ENCODE data around the gene DCUN1D2.

Gene DCUN1D2

GRCh38 chr13:113536461-113537110 lies 46.1 kb upstream of the DCUN1D2 start:
- no peak for DNase-seq (ENCODE audit: extremely low read depth, low read depth)
- no peak for TF ChIP-seq CTCF (IDR thresholded peaks at IDR 0.05; ENCODE audit: low read depth, low read length, missing control alignments)
- no peak overlapping the region for H3K4me3 ChIP-seq (replicated peaks; ENCODE audit: low read depth, low read length)

- TF ChIP-seq CTCF (IDR thresholded peaks at IDR 0.05; ENCODE audit: low read depth, low read length, missing control alignments): no peak
- DNase-seq (ENCODE audit: extremely low read depth, low read depth): no peak
- H3K4me3 ChIP-seq (replicated peaks; ENCODE audit: low read depth, low read length): no peak overlapping the region
These were observed 44.9 kb upstream of the DCUN1D2 start for GRCh38 chr13:113535381-113535781.

- H3K4me3 ChIP-seq (replicated peaks; ENCODE audit: low read depth, low read length): no peak overlapping the region
- no peak for TF ChIP-seq CTCF (IDR thresholded peaks at IDR 0.05; ENCODE audit: low read depth, low read length, missing control alignments)
- DNase-seq (ENCODE audit: extremely low read depth, low read depth): no peak
These were observed 43.8 kb upstream of the DCUN1D2 start for GRCh38 chr13:113534236-113534860.

- no peak overlapping the region for H3K4me3 ChIP-seq (replicated peaks; ENCODE audit: low read depth, low read length)
- no peak for TF ChIP-seq CTCF (IDR thresholded peaks at IDR 0.05; ENCODE audit: low read depth, low read length, missing control alignments)
- no peak for DNase-seq (ENCODE audit: extremely low read depth, low read depth)
These were observed 42.8 kb upstream of the DCUN1D2 start for GRCh38 chr13:113533161-113533840.

GRCh38 chr13:113532156-113532806 lies 41.8 kb upstream of the DCUN1D2 start:
- no peak for DNase-seq (ENCODE audit: extremely low read depth, low read depth)
- H3K4me3 ChIP-seq (replicated peaks; ENCODE audit: low read depth, low read length): no peak overlapping the region
- no peak for TF ChIP-seq CTCF (IDR thresholded peaks at IDR 0.05; ENCODE audit: low read depth, low read length, missing control alignments)

GRCh38 chr13:113531041-113531873 lies 40.7 kb upstream of the DCUN1D2 start:
- no peak for TF ChIP-seq CTCF (IDR thresholded peaks at IDR 0.05; ENCODE audit: low read depth, low read length, missing control alignments)
- no peak overlapping the region for H3K4me3 ChIP-seq (replicated peaks; ENCODE audit: low read depth, low read length)
- DNase-seq (ENCODE audit: extremely low read depth, low read depth): no peak
